ENCODE data around the gene GSAP.

GSAP gene

GRCh38 chr7:77407906-77408305 lies 8.2 kb downstream of the GSAP start:
- DNase-seq, result no peak

GRCh38 chr7:77406421-77406820 lies 9.7 kb downstream of the GSAP start:
- DNase-seq, result no peak

- DNase-seq, result no peak
Observed at GRCh38 chr7:77404641-77405040, 11.5 kb downstream of the GSAP start.

GRCh38 chr7:77403957-77404356 lies 12.2 kb downstream of the GSAP start:
- DNase-seq, result no peak

- DNase-seq, result no peak
Observed at GRCh38 chr7:77402818-77403217, 13.3 kb downstream of the GSAP start.

- no peak for DNase-seq
Observed at GRCh38 chr7:77401002-77401401, 15.1 kb downstream of the GSAP start.

GRCh38 chr7:77399816-77400215 lies 16.3 kb downstream of the GSAP start:
- DNase-seq, result no peak

- DNase-seq, result no peak
Observed at GRCh38 chr7:77396894-77397547, 19.1 kb downstream of the GSAP start.

- no peak for DNase-seq
Observed at GRCh38 chr7:77395626-77396025, 20.5 kb downstream of the GSAP start.

GRCh38 chr7:77393954-77394353 lies 22.2 kb downstream of the GSAP start:
- DNase-seq, result no peak

- DNase-seq, result peak; percentile 75
Observed at GRCh38 chr7:77393261-77393660, 22.9 kb downstream of the GSAP start.

GRCh38 chr7:77391230-77391629 lies 24.9 kb downstream of the GSAP start:
- no peak for DNase-seq

GRCh38 chr7:77388055-77388641 lies 28.0 kb downstream of the GSAP start:
- no peak for DNase-seq

- no peak for DNase-seq
Observed at GRCh38 chr7:77386165-77386822, 29.9 kb downstream of the GSAP start.

- DNase-seq, result no peak
Observed at GRCh38 chr7:77383333-77383740, 32.8 kb downstream of the GSAP start.

GRCh38 chr7:77382532-77382931 lies 33.6 kb downstream of the GSAP start:
- DNase-seq, result no peak

GRCh38 chr7:77378584-77378983 lies 37.6 kb downstream of the GSAP start:
- no peak for DNase-seq

- DNase-seq, result no peak
Observed at GRCh38 chr7:77370606-77371005, 45.5 kb downstream of the GSAP start.

- no peak for DNase-seq
Observed at GRCh38 chr7:77368974-77369373, 47.2 kb downstream of the GSAP start.

- no peak for DNase-seq
Observed at GRCh38 chr7:77367976-77368375, 48.2 kb downstream of the GSAP start.

GRCh38 chr7:77362905-77363304 lies 53.2 kb downstream of the GSAP start:
- no peak for DNase-seq

GRCh38 chr7:77360969-77361368 lies 55.2 kb downstream of the GSAP start:
- no peak for DNase-seq

GRCh38 chr7:77360104-77360503 lies 56.0 kb downstream of the GSAP start:
- DNase-seq, result no peak

- DNase-seq, result no peak
Observed at GRCh38 chr7:77359599-77359998, 56.5 kb downstream of the GSAP start.

GRCh38 chr7:77354914-77355313 lies 61.2 kb downstream of the GSAP start:
- DNase-seq, result no peak
